ENCODE results near the gene TEAD4.

TEAD4 gene

DNA sequence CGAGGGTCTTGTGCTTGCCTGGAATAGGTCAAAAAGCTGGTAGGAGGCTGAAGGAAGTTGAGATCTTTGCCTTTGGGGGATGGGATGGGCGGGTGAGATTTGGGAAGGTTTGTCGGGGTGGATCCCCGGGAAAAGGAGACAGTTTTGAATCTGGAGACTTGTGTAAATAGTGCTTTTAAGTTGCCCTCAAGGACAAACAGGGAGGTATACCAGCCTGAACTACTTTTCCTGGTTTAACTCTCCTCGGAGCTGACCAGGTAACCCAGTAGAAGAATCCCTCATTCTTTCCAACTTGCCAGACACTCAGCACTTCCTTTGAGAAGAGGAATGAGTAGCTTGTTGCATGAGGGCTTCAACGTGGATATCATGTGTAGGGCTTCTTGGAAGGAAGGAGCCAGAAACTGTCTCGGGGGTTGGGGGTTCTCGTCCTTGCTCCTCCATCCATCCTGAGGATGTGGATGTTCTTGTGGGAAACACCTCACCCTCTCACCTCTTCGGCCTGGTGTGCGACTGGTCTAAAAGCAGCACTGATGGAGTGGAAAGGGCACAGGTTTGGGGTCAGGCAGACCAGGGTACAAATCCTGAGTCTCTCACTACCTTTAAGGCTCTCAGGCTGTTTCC, 1.9 kb downstream of the TEAD4 start:
- DNase-seq: no peak

GRCh38 chr12:2961705-2962104, 2.5 kb downstream of the TEAD4 start:
- DNase-seq: no peak

GRCh38 chr12:2963154-2963759, 4.1 kb downstream of the TEAD4 start:
- no peak for DNase-seq

GRCh38 chr12:2963760-2964292, 4.6 kb downstream of the TEAD4 start:
- no peak for DNase-seq

- no peak for DNase-seq
Measured at GRCh38 chr12:2967651-2968050, 8.5 kb downstream of the TEAD4 start.

DNA sequence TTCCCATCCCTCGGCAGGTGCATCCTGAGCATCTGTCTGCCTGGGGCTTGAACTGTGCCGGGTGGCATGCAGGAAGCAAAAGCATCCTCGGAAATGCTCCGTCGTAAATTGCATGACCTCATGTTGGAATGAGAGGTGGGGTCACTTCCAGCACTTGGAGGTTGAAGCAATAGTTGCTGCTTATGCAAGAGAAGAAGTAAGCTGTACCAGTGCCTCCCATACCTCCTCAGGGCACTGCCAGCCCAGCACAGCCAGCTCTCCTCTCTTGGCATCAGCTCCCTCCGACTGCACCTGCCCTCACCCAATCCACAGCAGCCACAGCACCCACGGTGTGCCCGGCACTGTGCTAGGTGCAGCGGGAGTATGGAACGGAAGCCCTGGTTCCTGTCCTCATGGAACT, 11.5 kb downstream of the TEAD4 start:
- no peak for DNase-seq

DNA sequence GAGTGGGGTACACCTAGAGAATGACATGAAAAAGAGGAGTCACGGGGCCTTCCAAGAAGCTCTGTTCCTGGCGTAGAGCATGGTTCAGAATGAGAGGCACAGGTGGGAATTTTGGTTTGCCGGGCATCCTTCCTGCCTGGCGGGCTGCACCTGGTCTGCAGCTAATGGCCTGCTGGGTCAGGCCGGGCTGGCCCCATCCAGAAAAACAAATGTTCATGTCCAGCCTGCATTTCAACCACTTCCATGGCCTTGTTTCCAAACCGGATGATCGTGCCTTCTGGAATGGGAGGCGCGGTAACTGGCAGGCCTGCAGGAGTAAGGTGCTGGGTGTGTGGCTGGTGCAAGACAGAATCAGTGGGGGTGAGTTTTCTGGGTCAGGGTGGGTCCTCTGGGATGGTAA, 14.4 kb downstream of the TEAD4 start:
- DNase-seq: no peak

- DNase-seq: no peak
Measured at GRCh38 chr12:2974560-2974971, 15.4 kb downstream of the TEAD4 start.

DNA sequence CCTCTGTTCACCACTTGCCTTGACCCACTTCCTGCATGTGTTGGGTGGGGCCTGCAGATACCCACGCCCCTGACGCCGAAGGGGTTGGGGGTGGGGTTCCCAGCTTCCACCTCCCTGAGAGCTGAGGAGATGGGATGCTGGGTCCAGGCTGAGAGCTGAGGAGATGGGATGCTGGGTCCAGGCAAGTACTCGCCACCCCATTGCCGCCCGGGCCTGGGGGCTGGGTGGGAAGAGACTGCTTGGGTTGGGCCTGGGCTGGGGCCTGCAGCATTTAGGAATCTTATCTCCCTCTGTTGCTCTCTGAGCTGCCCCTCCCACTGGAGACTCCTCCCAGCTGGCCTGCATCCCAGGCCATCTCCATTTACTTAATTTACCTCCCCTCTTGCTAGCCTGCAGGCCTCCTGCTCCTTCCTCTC, 17.4 kb downstream of the TEAD4 start:
- no peak for DNase-seq

- DNase-seq: no peak
Measured at GRCh38 chr12:2977776-2978175, 18.6 kb downstream of the TEAD4 start.

- DNase-seq: no peak
Measured at GRCh38 chr12:2979806-2980205, 20.6 kb downstream of the TEAD4 start.

DNA sequence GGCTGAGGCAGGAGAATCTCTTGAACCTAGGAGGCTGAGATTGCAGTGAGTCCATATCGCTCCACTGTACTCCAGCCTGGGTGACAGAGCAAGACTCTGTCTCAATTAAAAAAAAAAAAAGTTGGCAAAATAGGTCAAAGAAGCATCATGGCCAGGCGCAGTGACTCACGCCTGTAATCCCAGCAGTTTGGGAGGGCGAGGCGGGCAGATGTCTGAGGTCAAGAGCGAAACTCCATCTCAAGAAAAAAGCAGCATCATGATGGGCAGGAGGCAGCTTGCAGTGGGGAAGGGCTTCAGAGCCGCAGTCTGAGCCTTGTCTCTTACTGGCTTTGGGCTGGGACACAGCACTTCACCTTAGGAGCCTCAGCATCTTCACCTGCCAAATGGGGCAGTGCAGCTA, 21.4 kb downstream of the TEAD4 start:
- DNase-seq: no peak

- no peak for DNase-seq
Measured at GRCh38 chr12:2982361-2982760, 23.2 kb downstream of the TEAD4 start.

- no peak for DNase-seq
Measured at GRCh38 chr12:2984249-2984648, 25.1 kb downstream of the TEAD4 start.

DNA sequence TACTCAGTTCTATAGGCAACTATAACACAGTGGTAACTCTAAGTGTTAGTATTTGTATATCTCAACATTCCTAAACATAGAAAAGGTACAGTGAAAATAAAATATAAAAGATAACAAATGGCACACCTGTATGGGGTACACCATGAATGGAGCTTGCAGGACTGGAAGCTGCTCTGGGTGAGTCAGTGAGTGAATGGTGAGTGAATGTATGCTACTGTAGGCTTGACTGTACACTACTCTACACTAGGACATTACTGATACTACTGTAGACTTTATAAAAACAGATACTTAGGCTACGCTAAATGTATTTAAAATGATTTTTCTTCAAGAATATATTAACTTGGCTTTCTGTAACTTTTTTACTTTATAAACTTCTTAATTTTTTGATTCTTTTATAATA, 25.5 kb downstream of the TEAD4 start:
- DNase-seq: no peak

- DNase-seq: no peak
Measured at GRCh38 chr12:2986876-2987275, 27.7 kb downstream of the TEAD4 start.

DNA sequence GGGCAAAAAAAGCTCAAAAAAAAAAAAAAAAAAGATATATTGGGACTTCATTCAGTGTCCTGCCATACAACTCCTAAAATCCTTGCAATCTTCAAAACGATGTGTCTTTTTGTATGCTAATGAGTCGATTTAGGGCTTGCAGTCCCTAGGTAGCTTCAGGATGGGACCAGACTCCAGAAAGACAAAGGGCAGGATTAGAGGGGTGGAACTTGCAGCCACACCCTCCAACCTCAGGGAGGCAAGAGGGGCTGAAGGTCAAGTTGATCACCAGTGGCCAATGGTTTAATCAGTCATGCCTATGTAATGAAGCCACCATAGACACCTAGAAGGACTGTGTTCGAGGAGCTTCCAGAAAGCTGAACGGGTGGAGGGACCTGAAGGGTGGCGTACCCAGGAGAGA, 29.3 kb downstream of the TEAD4 start:
- DNase-seq: no peak

GRCh38 chr12:2992724-2993123, 33.5 kb downstream of the TEAD4 start:
- no peak for DNase-seq

GRCh38 chr12:2997989-2998670, 38.9 kb downstream of the TEAD4 start:
- no peak for DNase-seq

DNA sequence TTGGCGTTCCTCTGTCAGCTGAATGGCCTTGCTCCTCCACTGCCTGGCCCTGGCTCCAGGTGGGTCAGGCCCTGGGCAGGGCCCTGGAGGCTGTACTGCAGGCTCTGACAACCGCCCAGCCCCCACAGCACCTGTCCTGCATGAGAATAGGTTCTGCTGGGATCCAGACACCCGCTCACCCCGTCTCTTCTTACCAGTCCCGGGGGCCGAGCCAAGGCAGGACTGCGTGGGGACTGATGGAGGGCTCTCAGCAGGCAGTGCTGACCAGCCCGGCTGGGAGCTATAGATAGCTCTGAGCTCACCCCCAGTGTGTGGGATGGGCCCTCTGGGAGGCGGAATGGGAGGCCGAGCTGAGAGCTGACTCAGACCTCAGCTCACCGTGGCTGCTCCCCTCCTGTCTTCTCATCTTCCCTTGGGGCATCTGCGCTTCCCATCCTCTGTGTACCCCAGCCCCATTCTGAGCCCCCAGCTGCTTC, 39.6 kb downstream of the TEAD4 start:
- no peak for DNase-seq

DNA sequence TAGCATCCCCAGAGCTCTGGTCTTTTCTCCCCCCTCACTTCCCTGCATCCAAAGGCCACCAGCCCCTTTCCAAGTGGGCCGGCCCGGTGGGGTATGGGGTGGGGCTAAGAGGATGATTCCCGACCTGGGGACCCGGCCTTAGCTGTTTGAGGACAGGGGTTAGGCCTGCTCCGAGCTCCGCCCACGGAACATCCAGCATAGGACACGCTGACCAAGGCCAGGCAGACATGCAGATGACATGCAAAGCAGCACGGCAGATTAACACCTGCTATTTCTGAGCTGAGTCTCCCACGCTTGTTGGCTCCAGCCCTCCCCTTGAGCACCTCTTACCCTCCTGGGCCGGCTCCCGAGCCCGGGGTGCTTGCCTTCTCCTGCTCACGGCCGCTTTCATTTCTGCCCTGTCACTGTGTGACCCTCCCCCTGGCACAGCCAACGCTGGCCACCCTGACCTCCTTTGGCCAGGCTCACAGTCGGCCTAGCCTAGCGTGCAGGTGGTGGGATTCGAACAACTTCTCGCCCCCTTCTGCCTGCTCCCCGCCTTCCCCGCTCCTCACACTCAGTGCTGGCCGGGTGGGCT, 40.2 kb downstream of the TEAD4 start:
- no peak for DNase-seq

GRCh38 chr12:3000548-3001275, 41.5 kb downstream of the TEAD4 start:
- DNase-seq: no peak

GRCh38 chr12:3002646-3003045, 43.4 kb downstream of the TEAD4 start:
- no peak for DNase-seq

Data from CD4-positive, alpha-beta T cell treated with Interleukin-10 for 1 hour (primary cell).